Stimulated activated naive CD8-positive, alpha-beta T cell treated with anti-CD3 and anti-CD28 coated beads, Interleukin-15, Interleukin-2, amounts not matched to agents 100 ng/mL and 50 ng/mL, for 24 hours (primary cell): ENCODE data around the gene ULK4.
A peak's percentile ranks its signal among the peaks of the same experiment; 100 is the strongest.

ENCODE experiments used
- H3K27ac Mint-ChIP-seq: one replicate; pipeline ENCODE4 v1.8.0; 2021; ENCODE audit warnings: mild to moderate bottlenecking, mixed read lengths
- H3K27me3 Mint-ChIP-seq: one replicate; pipeline ENCODE4 v1.8.0; 2021; ENCODE audit warnings: mixed read lengths
- H3K36me3 Mint-ChIP-seq: one replicate; pipeline ENCODE4 v1.8.0; 2021; ENCODE audit warnings: low read depth, mixed read lengths
- H3K4me1 Mint-ChIP-seq: one replicate; pipeline ENCODE4 v1.8.0; 2021; ENCODE audit warnings: low read depth, mixed read lengths
- H3K4me3 Mint-ChIP-seq: one replicate; pipeline ENCODE4 v1.8.0; 2021; ENCODE audit warnings: mild to moderate bottlenecking, mixed read lengths
- H3K9me3 Mint-ChIP-seq: one replicate; pipeline ENCODE4 v1.8.0; 2021; ENCODE audit warnings: mixed read lengths

ULK4 gene

GRCh38 chr3:41208507-41209220 lies 753.2 kb downstream of the ULK4 start:
- Mint-ChIP-seq H3K36me3 (peaks cover 38% of the 10 kb centered on the region), H3K27ac (peak overlapping the region; percentile 77), H3K4me1 (peaks cover 87% of the 10 kb centered on the region), H3K27me3 (no peaks in the 10 kb centered on the region), H3K4me3 (no peak overlapping the region), H3K9me3 (peaks cover 3% of the 10 kb centered on the region)

GRCh38 chr3:41207355-41207754 lies 754.5 kb downstream of the ULK4 start:
- Mint-ChIP-seq H3K27ac (peak overlapping the region; percentile 31), H3K36me3 (peaks cover 41% of the 10 kb centered on the region), H3K9me3 (peaks cover 3% of the 10 kb centered on the region), H3K4me3 (no peak overlapping the region), H3K27me3 (no peaks in the 10 kb centered on the region), H3K4me1 (peaks cover 87% of the 10 kb centered on the region)

GRCh38 chr3:41205591-41205990 lies 756.3 kb downstream of the ULK4 start:
- no peaks in the 10 kb centered on the region for H3K27me3 Mint-ChIP-seq
- H3K9me3 Mint-ChIP-seq = no peaks in the 10 kb centered on the region
- H3K36me3 Mint-ChIP-seq = peaks cover 46% of the 10 kb centered on the region
- H3K4me1 Mint-ChIP-seq = peaks cover 92% of the 10 kb centered on the region
- H3K27ac Mint-ChIP-seq = peak overlapping the region; percentile 15
- peak overlapping the region; percentile 1 for H3K4me3 Mint-ChIP-seq

- H3K27ac Mint-ChIP-seq = no peak overlapping the region
- no peak overlapping the region for H3K4me3 Mint-ChIP-seq
- H3K36me3 Mint-ChIP-seq = peaks cover 43% of the 10 kb centered on the region
Measured at GRCh38 chr3:41204369-41204768, 757.5 kb downstream of the ULK4 start.

GRCh38 chr3:41202834-41203345 lies 759.0 kb downstream of the ULK4 start:
- Mint-ChIP-seq H3K27me3 (peaks cover 6% of the 10 kb centered on the region), H3K36me3 (peaks cover 28% of the 10 kb centered on the region), H3K27ac (peak overlapping the region; percentile 65), H3K4me1 (peaks cover 77% of the 10 kb centered on the region), H3K9me3 (no peaks in the 10 kb centered on the region), H3K4me3 (peak overlapping the region; percentile 89)

More at GRCh38 chr3:41204369-41204768, 757.5 kb downstream of the ULK4 start:
- H3K9me3 Mint-ChIP-seq = no peaks in the 10 kb centered on the region
- H3K4me1 Mint-ChIP-seq = peaks cover 88% of the 10 kb centered on the region
- no peaks in the 10 kb centered on the region for H3K27me3 Mint-ChIP-seq

- Mint-ChIP-seq H3K27ac (peak overlapping the region; percentile 34), H3K27me3 (peaks cover 9% of the 10 kb centered on the region), H3K4me1 (peaks cover 71% of the 10 kb centered on the region), H3K9me3 (no peaks in the 10 kb centered on the region), H3K4me3 (peak overlapping the region; percentile 89), H3K36me3 (peaks cover 25% of the 10 kb centered on the region)
Measured at GRCh38 chr3:41202075-41202833, 759.6 kb downstream of the ULK4 start.

- H3K27ac Mint-ChIP-seq = peak overlapping the region; percentile 80
- H3K9me3 Mint-ChIP-seq = no peaks in the 10 kb centered on the region
- peaks cover 55% of the 10 kb centered on the region for H3K4me1 Mint-ChIP-seq
Measured at GRCh38 chr3:41200669-41201021, 761.3 kb downstream of the ULK4 start.

GRCh38 chr3:41199866-41200668 lies 761.8 kb downstream of the ULK4 start:
- Mint-ChIP-seq H3K27ac (peak overlapping the region; percentile 72), H3K9me3 (no peaks in the 10 kb centered on the region), H3K36me3 (peaks cover 25% of the 10 kb centered on the region), H3K4me1 (peaks cover 49% of the 10 kb centered on the region), H3K27me3 (peaks cover 15% of the 10 kb centered on the region), H3K4me3 (peak overlapping the region; percentile 89)

More at GRCh38 chr3:41200669-41201021, 761.3 kb downstream of the ULK4 start:
- peak overlapping the region; percentile 89 for H3K4me3 Mint-ChIP-seq
- peaks cover 15% of the 10 kb centered on the region for H3K27me3 Mint-ChIP-seq
- H3K36me3 Mint-ChIP-seq = peaks cover 25% of the 10 kb centered on the region

GRCh38 chr3:41198950-41199865 lies 762.7 kb downstream of the ULK4 start, which contains the start of gene CTNNB1:
TSS of gene CTNNB1 (plus strand) at chr3:41199505. CDS start at chr3:41224069, 24,564 bp downstream.
- H3K27me3 Mint-ChIP-seq = peaks cover 20% of the 10 kb centered on the region
- H3K4me3 Mint-ChIP-seq = peak within 1 kb of the TSS; percentile 89
- no peaks in the 10 kb centered on the region for H3K9me3 Mint-ChIP-seq
- H3K36me3 Mint-ChIP-seq = peaks cover 23% of the 10 kb centered on the region
- peaks cover 41% of the 10 kb centered on the region for H3K4me1 Mint-ChIP-seq
- peak within 1 kb of the TSS; percentile 91 for H3K27ac Mint-ChIP-seq

GRCh38 chr3:41198526-41198925 lies 763.4 kb downstream of the ULK4 start:
- peak overlapping the region; percentile 83 for H3K4me3 Mint-ChIP-seq
- H3K36me3 Mint-ChIP-seq = peaks cover 22% of the 10 kb centered on the region
- no peaks in the 10 kb centered on the region for H3K9me3 Mint-ChIP-seq
- H3K27me3 Mint-ChIP-seq = peaks cover 22% of the 10 kb centered on the region
- H3K4me1 Mint-ChIP-seq = peaks cover 34% of the 10 kb centered on the region
- H3K27ac Mint-ChIP-seq = peak overlapping the region; percentile 79

- no peak overlapping the region for H3K27ac Mint-ChIP-seq
- no peaks in the 10 kb centered on the region for H3K9me3 Mint-ChIP-seq
- H3K4me3 Mint-ChIP-seq = peak overlapping the region; percentile 83
- H3K4me1 Mint-ChIP-seq = peaks cover 29% of the 10 kb centered on the region
- peaks cover 24% of the 10 kb centered on the region for H3K27me3 Mint-ChIP-seq
- H3K36me3 Mint-ChIP-seq = peaks cover 21% of the 10 kb centered on the region
Measured at GRCh38 chr3:41198046-41198445, 763.9 kb downstream of the ULK4 start.
